Left cardiac atrium (tissue), 4 donors: ENCODE data around the gene KRTAP19-1. TPM values are rescaled to one million over a fixed set of nuclear protein-coding genes. Genes with fewer than 3 reads are reported as not detected.

ENCODE experiments used
- ATAC-seq, 2 donors: fragments of 200-7000 bp; cut with Tn5 transposase; one replicate each; pipeline ENCODE4 v1.9.1; 2020; ENCODE audit warnings: mild to moderate bottlenecking in 2 of 2, moderate library complexity in 2 of 2
- DNase-seq: peaks from one replicate; pipeline ENCODE4 v3.0.0-alpha.2; 2020
- intact Hi-C, 2 donors: fragments of 100-400 bp; cut with DNase I; formaldehyde crosslinking; loops; one replicate each; pipeline versions ENCODE4 v1.14.1 to v1.15.1; 2022 to 2023
- total RNA-seq, 2 donors: library from RNA; stranded (reverse); fragmentation: NEBNext Ultra II Directional; extraction: Animal tissue kit (Norgen Biotek cat#: 25700); gene quantifications; one replicate each; pipeline ENCODE4 v1.2.1, GENCODE V29; 2021
- donor health status: DM: no; HTN: yes; CAD: no.
- donor health status: DM: no; HTN: yes; CAD: no; lungs with severe emphysema.
- donor health status: DM: yes; HTN: yes; CAD: no.
- donor health status: Dilated cardiomyopathy.

KRTAP19-1 gene
- total RNA-seq, 2 donors from 2014 or later: not detected

DNA sequence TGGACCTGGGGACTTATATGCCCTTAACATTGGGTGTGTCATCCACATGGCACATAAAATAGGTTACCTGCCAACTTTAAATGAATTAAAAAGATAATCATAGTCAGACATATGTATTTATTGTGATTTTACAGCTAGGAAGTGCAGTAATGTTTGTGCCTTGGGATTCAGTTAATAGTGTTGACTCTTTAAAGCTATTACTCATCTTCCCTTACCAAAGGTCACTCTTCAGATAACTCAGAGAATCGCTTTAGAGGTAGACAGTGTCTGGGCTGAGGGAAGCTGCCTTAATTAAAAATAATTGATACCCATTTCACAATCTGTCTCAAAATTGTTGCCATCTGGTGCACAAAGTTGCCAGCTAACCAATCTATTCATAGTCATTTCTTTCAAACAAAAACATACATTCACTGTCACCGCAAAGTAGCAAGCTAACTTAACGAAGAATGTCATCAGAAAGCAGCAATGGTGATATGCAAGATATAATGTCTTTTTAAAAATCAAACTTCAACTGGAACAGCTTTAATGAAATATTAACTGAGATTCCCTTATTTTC lies 43.1 kb downstream of the KRTAP19-1 start:
- ATAC-seq (no peak), DNase-seq (no peak)
- intact Hi-C loops: loop anchor here in 1 of 2 donors (10.0 kb wide), 1 partner anchor 392 kb away; no protein-coding TSS in a partner anchor

DNA sequence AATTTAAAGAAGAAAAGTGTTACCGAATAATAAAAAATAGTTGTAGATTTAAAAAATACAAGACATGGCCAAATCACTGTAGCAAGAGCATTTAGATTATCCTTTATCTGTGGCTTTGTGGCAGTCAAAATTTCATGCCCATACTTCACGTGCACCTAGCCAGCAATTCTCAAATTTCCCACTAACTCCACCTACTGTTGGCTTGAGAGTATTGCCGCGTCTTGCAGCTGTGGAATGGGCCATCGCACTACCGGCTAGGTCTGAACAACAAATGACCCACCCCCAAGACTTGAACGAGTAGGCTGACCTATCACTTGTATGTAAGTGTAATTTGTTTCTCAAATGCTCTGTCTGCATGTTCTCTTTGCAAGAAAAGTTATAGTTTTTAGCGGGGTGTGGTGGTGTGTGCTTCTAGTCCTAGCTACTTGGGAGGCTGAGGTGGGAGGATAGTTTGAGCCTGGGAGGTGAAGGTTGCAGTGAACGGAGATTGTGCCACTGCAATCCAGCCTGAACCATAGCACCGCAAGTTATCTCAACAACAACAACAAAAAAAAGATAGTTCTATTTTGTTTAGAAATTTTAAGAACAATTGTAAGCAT lies 46.0 kb downstream of the KRTAP19-1 start:
- DNase-seq (no peak), ATAC-seq (peak in 1 of 2 donors; percentile 54)
- intact Hi-C loops: loop anchor here in 1 of 2 donors (5.0 to 10.0 kb wide), 2 partner anchors 97 to 389 kb away; partner anchors contain the start of gene KRTAP27-1

GRCh38 chr21:30430170-30430655 lies 50.0 kb downstream of the KRTAP19-1 start, which contains the start of gene KRTAP13-4:
Gene KRTAP13-4 (plus strand): TSS chr21:30430220. CDS start chr21:30430276, 56 bp downstream.
- intact Hi-C loops: loop anchor here in 1 of 2 donors (5.0 to 10.0 kb wide), 2 partner anchors 93 to 385 kb away; partner anchors contain the start of gene KRTAP27-1
- ATAC-seq (no peak), DNase-seq (no peak)

Other genes with a start within 250 kb of the KRTAP19-1 start
- not detected for gene KRTAP24-1, start 197.4 kb downstream of the KRTAP19-1 start, total RNA-seq
- not detected for gene KRTAP25-1, start 190.9 kb downstream of the KRTAP19-1 start, total RNA-seq
- gene KRTAP26-1, start 160.1 kb downstream of the KRTAP19-1 start, total RNA-seq: not detected
- gene KRTAP27-1, start 142.7 kb downstream of the KRTAP19-1 start, total RNA-seq: not detected
- not detected for gene KRTAP23-1, start 131.8 kb downstream of the KRTAP19-1 start, total RNA-seq
- gene KRTAP13-2, start 108.1 kb downstream of the KRTAP19-1 start, total RNA-seq: not detected
- not detected for gene KRTAP13-1, start 84.3 kb downstream of the KRTAP19-1 start, total RNA-seq
- not detected for gene KRTAP13-3, start 54.4 kb downstream of the KRTAP19-1 start, total RNA-seq
- not detected for gene KRTAP13-4, start 50.1 kb downstream of the KRTAP19-1 start, total RNA-seq
- not detected for gene KRTAP15-1, start 40.1 kb downstream of the KRTAP19-1 start, total RNA-seq
- not detected for gene KRTAP19-2, start 7.1 kb upstream of the KRTAP19-1 start, total RNA-seq
- gene KRTAP19-3, start 11.6 kb upstream of the KRTAP19-1 start, total RNA-seq: not detected
- gene KRTAP19-4, start 16.8 kb upstream of the KRTAP19-1 start, total RNA-seq: not detected
- not detected for gene KRTAP19-5, start 21.8 kb upstream of the KRTAP19-1 start, total RNA-seq
- gene KRTAP19-6, start 61.5 kb upstream of the KRTAP19-1 start, total RNA-seq: not detected
- gene KRTAP19-7, start 80.9 kb upstream of the KRTAP19-1 start, total RNA-seq: not detected
- not detected for gene KRTAP22-2, start 110.0 kb upstream of the KRTAP19-1 start, total RNA-seq
- not detected for gene KRTAP6-3, start 112.1 kb upstream of the KRTAP19-1 start, total RNA-seq
- gene KRTAP6-2, start 118.5 kb upstream of the KRTAP19-1 start, total RNA-seq: not detected
- not detected for gene KRTAP22-1, start 120.7 kb upstream of the KRTAP19-1 start, total RNA-seq
- gene KRTAP6-1, start 133.6 kb upstream of the KRTAP19-1 start, total RNA-seq: not detected
- gene KRTAP20-1, start 136.1 kb upstream of the KRTAP19-1 start, total RNA-seq: not detected
- gene KRTAP20-4, start 140.3 kb upstream of the KRTAP19-1 start, total RNA-seq: not detected
- not detected for gene KRTAP20-2, start 154.8 kb upstream of the KRTAP19-1 start, total RNA-seq
- not detected for gene KRTAP20-3, start 162.5 kb upstream of the KRTAP19-1 start, total RNA-seq
- gene KRTAP21-3, start 238.4 kb upstream of the KRTAP19-1 start, total RNA-seq: not detected